HTERT RPE-1 (cell line): ENCODE data around the gene GRIA2.

Experiments
- in situ Hi-C: fragments of 300-500 bp; cut with MboI; formaldehyde crosslinking; loops from 4 replicates; pipeline ENCODE4 v1.14.3; 2020; ENCODE audit warnings: low sequenced_read_pairs

Gene GRIA2

DNA sequence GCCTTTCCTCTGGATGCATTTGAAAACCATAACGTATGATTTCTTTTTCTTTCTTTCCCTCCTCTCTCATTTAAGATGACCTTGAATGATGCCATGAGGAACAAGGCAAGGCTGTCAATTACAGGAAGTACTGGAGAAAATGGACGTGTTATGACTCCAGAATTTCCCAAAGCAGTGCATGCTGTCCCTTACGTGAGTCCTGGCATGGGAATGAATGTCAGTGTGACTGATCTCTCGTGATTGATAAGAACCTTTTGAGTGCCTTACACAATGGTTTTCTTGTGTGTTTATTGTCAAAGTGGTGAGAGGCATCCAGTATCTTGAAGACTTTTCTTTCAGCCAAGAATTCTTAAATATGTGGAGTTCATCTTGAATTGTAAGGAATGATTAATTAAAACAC, 142.8 kb downstream of the GRIA2 start:
- in situ Hi-C loops: no loop called here

DNA sequence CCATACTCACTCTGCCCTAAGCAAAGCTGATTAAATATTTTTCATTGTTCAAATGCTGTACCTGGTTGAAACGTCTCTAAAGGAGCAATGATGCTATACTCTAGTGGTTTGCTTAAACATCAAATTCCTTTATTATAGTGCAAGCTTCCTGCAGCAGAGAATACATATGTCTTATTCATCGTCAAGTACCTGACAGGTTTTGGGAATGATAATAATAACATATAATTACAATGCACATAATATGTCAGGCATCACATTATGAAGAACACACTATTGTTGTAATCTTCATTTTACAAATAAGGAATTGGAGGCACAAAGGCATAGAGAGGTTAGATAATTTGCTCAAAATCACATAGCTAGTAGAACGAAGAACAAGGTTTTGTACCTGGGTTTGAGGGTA, 151.6 kb downstream of the GRIA2 start:
- in situ Hi-C loops: no loop called here

DNA sequence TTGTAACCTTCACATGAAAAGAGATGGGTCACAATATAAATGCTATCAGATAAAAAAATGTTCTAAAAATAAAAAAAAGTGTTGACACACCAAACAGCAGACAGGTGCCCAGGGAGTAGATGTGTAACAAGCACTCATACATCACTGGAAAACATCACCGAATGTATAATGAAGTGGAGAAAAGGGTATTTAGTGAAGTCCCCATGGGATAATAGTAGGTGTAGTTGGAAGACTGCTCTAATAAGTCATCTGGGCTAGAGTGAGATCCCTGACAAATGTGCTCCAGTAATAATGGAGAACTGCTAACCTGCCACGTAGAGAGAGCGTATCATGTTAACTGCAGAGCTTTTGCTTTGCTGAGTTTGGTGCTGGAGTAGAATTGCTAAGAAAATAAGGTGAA, 152.0 kb downstream of the GRIA2 start:
- in situ Hi-C loops: no loop called here

DNA sequence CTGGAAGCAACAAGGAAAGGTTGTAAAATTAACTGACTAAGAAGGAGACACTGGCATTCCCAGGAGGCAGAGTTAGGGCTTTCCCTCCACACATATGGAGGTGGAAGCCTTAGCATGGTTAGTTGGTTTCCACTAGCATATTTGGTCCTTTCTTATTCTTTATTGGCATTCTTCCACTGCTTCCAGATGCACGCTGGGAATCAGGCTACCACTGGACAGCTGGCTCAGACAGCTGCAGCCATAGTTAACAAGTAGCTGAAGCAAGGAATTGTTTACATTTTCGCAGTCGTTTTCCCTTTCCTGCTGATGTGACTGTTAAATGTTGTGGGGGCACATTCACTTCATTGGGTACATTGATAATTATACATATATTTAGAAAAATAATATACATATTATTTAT, 169.2 kb downstream of the GRIA2 start:
- in situ Hi-C loops: no loop called here

DNA sequence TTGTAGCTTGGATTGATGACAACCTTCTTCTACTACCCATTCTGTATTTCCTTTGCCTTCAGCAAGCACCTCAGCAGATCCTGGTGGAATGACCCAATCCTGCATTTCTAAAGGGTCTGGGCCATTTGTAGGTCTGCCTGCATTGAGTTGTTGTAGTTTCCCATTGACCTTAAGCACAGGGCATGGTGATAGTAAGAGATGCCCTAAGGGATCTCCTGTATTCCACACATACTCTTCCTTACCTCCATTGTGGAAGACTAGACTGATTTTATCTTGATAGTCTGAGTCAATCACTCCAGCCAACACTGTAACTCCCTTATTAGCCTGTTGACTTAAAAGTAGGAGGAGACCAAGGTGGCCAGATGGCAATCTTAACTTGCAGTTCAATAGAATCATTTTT, 184.5 kb downstream of the GRIA2 start:
- in situ Hi-C loops: no loop called here
